Activated naive CD4-positive, alpha-beta T cell treated with anti-CD3 and anti-CD28 coated beads, Interleukin-2, amount 10 ng/mL, durations not matched to agents 7 days and 5 days (primary cell): ENCODE data around the gene BIK.
"Not testable (repeated sequence)": the region's sequence is repeated elsewhere in the genome, so short reads cannot be mapped to it uniquely, and the experiment has no call there.

Experiments used
- CTCF ChIA-PET: fragments of 350-600 bp; sonication (Branson Sonifier 250); formaldehyde crosslinking; loops from one replicate; lab custom pipeline; 2021; ENCODE audit warnings: antibody characterized with exemption; lab: Charles Lee
- DNase-seq: peaks from one replicate; pipeline ENCODE4 v3.0.0-alpha.2; 2020
- H3K27ac Mint-ChIP-seq: one replicate; pipeline ENCODE4 v1.8.0; 2021; ENCODE audit warnings: mild to moderate bottlenecking, moderate library complexity, mixed read lengths
- H3K27me3 Mint-ChIP-seq: one replicate; pipeline ENCODE4 v1.8.0; 2021; ENCODE audit warnings: mild to moderate bottlenecking, mixed read lengths
- H3K36me3 Mint-ChIP-seq: one replicate; pipeline ENCODE4 v1.8.0; 2021; ENCODE audit warnings: mixed read lengths
- H3K4me1 Mint-ChIP-seq: one replicate; pipeline ENCODE4 v1.8.0; 2021; ENCODE audit warnings: mixed read lengths
- H3K4me3 Mint-ChIP-seq: one replicate; pipeline ENCODE4 v1.8.0; 2021; ENCODE audit warnings: mild to moderate bottlenecking, moderate library complexity, mixed read lengths
- H3K9me3 Mint-ChIP-seq: one replicate; pipeline ENCODE4 v1.8.0; 2021; ENCODE audit warnings: mixed read lengths

Gene BIK

DNA sequence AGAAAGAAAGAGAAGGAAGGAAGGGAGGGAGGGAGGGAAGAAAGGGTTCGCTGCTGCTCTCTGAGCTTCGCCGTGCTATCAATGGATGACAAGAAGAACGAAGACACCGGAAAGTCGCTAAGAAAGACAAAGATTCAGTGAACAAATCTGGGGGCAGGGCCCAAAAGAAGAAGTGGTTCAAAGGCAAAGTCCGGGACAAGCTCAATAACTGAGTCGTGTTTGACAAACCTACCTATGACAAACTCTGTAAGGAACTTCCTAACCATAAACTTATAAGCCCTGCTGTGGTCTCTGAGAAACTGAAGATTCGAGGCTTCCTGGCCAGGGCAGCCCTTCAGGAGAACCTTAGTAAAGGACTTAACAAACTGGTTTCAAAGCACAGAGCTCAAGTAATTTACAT is 18.5 kb upstream of the BIK start:
- Mint-ChIP-seq H3K27ac (no peak overlapping the region), H3K36me3 (no peaks in the 10 kb centered on the region), H3K4me3 (no peak overlapping the region), H3K9me3 (peaks cover 13% of the 10 kb centered on the region), H3K4me1 (peaks cover 18% of the 10 kb centered on the region), H3K27me3 (peaks cover 8% of the 10 kb centered on the region)
- CTCF ChIA-PET, result interaction anchor here (0.8 to 1.4 kb wide), 4 partner anchors 13 to 471 kb away, joined by 3 to 4 read pairs (median 4); no protein-coding TSS in a partner anchor
- no peak for DNase-seq

DNA sequence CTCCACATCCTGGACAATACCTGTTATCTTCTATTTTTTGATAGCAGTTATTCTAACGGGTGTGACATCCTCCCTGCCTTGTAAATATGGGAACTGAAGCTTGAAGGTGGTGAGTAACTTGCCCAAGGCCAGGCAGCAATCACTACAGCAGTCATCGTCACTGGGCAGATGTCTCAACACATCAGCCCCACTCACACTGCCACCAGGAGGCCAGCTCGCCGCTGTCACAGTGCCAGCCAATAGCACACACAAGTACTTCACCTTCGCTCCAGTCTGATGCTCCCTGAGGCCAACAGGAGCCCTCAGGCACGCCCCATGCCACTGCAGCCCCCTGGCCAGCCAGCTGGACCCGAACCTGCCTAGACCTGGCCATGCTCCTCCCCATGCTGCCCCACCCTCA is 16.5 kb upstream of the BIK start:
- Mint-ChIP-seq H3K4me3 (no peak overlapping the region), H3K36me3 (no peaks in the 10 kb centered on the region), H3K9me3 (peaks cover 13% of the 10 kb centered on the region), H3K4me1 (peaks cover 12% of the 10 kb centered on the region), H3K27ac (no peak overlapping the region), H3K27me3 (peaks cover 12% of the 10 kb centered on the region)
- no peak for DNase-seq
- CTCF ChIA-PET, result no interaction called here

DNA sequence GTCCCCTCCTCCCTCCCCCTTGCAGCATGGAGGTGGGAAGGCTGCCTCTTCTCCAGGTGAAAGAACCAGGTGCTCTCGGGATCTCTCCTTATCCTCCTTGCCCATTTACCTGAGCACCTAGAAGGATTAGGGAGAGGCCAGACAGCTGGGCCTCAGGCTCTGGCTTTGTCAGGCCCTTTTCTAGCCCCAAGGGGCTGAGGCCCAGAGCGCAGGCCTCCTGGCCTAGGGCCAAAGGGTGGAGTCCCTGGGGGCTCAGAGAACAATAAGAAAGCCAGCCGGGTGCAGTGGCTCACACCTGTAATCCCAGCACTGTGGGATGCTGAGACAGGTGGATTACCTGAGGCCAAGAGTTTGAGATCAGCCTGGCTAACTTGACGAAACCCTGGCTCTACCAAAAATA is 16.0 kb upstream of the BIK start:
- Mint-ChIP-seq H3K27ac (no peak overlapping the region), H3K9me3 (peaks cover 13% of the 10 kb centered on the region), H3K4me3 (no peak overlapping the region), H3K36me3 (no peaks in the 10 kb centered on the region), H3K27me3 (peaks cover 12% of the 10 kb centered on the region), H3K4me1 (peaks cover 10% of the 10 kb centered on the region)
- DNase-seq, result no peak
- CTCF ChIA-PET, result no interaction called here

DNA sequence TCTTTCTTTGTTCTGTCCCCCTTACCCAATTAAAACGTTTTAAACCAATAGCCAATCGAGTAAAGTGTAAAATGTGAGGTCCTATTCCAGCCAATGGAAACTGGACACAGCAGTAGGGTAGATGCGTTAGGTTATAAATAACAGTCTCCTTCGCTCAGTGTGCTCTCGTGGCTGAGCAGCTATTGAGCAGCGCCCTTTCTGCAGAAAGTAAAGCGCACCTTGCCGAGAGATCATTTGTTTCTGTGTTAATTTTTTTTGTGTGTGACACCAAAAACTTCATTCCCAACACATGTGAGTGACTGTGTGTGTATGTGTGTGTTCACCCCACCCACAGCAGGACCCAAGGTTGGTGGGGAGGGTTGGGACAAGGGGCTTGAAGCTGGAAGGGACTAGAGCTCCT is 14.1 kb upstream of the BIK start:
- H3K4me3 Mint-ChIP-seq, result no peak overlapping the region
- H3K9me3 Mint-ChIP-seq, result peaks cover 13% of the 10 kb centered on the region
- no peak overlapping the region for H3K27ac Mint-ChIP-seq
- H3K4me1 Mint-ChIP-seq, result peaks cover 3% of the 10 kb centered on the region
- peaks cover 12% of the 10 kb centered on the region for H3K27me3 Mint-ChIP-seq
- CTCF ChIA-PET, result no interaction called here
- no peaks in the 10 kb centered on the region for H3K36me3 Mint-ChIP-seq
- no peak for DNase-seq

DNA sequence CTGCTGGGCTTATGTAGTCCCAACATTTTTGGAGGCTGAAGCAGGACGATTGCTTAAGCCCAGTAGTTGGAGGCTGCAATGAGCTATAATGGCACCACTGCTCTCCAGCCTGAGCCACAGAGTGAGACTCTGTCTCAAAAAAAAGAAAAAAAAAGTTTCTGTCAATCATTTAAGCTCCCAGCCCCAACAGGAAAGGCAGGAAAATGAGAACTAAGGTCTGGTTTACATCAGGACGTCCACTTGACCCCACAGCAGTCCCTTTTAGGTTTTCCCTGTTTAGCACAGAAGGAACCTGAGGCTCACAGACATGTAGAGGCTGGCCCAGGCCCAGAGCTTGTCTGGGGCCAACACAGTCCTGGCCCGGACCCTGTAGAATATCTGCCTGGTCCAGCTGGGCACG is 12.2 kb upstream of the BIK start:
- H3K4me3 Mint-ChIP-seq, result no peak overlapping the region
- no peaks in the 10 kb centered on the region for H3K4me1 Mint-ChIP-seq
- H3K27me3 Mint-ChIP-seq, result peaks cover 4% of the 10 kb centered on the region
- no peaks in the 10 kb centered on the region for H3K36me3 Mint-ChIP-seq
- no peak for DNase-seq
- CTCF ChIA-PET, result no interaction called here
- no peak overlapping the region for H3K27ac Mint-ChIP-seq
- H3K9me3 Mint-ChIP-seq, result peaks cover 13% of the 10 kb centered on the region

DNA sequence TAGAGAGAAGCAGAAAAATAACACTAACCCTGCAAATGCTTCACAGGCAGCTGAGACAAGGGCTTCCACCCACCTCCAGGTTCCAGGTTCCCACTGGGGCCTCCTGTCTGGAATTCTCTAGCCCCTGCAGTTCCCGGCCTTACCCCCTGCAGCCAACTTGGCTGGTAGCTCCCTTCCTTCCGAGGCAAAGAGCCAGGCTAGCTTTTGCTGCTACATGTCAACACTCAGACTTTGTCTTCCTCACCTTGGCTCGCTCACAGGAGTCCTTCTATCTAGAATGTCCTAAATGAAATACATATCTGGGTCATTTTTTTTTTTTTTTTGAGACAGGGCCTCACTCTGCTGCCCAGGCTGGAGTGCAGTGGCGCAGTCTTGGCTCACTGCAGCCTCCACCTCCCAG is 11.5 kb upstream of the BIK start:
- Mint-ChIP-seq H3K27me3 (peaks cover 4% of the 10 kb centered on the region), H3K9me3 (peaks cover 13% of the 10 kb centered on the region), H3K27ac (no peak overlapping the region), H3K36me3 (no peaks in the 10 kb centered on the region), H3K4me3 (no peak overlapping the region), H3K4me1 (peaks cover 7% of the 10 kb centered on the region)
- no peak for DNase-seq
- CTCF ChIA-PET, result interaction anchor here (0.6 to 1.2 kb wide), 2 partner anchors 9 to 445 kb away, joined by 3 to 4 read pairs; no protein-coding TSS in a partner anchor

DNA sequence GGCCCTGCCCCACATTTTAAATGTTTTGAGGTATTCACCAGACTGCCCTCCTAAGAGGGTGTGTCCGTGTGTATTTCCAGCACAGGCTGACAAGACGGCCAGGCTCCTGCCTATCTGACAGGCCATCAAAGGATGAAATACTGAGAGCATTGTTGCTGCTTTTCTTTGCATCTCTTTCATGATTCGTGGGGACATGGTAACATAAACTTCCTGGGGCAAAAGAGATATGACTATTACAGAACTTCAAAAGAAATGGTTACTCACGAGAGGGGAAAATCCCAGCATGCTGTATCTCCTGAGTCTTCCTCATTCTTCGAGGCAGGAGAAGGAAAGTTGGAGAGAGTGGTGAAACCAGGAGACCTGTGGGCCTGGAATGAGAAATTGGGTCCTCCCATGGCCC is 10.3 kb upstream of the BIK start:
- no peak overlapping the region for H3K4me3 Mint-ChIP-seq
- H3K27me3 Mint-ChIP-seq, result peaks cover 4% of the 10 kb centered on the region
- H3K4me1 Mint-ChIP-seq, result peaks cover 10% of the 10 kb centered on the region
- CTCF ChIA-PET, result interaction anchor here (1.2 kb wide), 1 partner anchor 10 kb away, joined by 3 read pairs; no protein-coding TSS in a partner anchor
- no peak overlapping the region for H3K27ac Mint-ChIP-seq
- no peak for DNase-seq
- no peaks in the 10 kb centered on the region for H3K36me3 Mint-ChIP-seq
- H3K9me3 Mint-ChIP-seq, result peaks cover 13% of the 10 kb centered on the region

DNA sequence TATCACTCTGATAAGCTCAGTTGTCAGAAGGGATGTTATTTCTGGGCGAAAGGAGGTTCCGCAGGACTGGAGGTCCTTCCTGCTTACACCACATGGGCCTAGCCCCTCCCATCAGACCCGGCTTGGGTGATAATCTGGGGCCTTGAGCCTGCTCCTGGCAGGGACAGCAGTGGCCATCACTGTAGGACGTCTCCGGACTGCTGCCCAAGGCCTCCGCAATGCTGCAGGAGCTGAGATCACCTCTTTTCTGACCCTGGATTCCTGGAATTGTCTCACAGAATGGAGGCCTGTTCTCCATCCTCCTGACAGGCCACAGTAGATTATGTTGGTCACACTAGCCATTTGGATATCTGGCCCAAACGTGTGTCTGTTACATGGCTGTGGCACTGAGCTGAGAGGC is 9.2 kb upstream of the BIK start:
- Mint-ChIP-seq H3K9me3 (peaks cover 7% of the 10 kb centered on the region), H3K4me1 (peaks cover 10% of the 10 kb centered on the region), H3K27me3 (peaks cover 6% of the 10 kb centered on the region), H3K36me3 (no peaks in the 10 kb centered on the region), H3K27ac (no peak overlapping the region), H3K4me3 (no peak overlapping the region)
- CTCF ChIA-PET, result interaction anchor here (1.2 kb wide), 1 partner anchor 11 kb away, joined by 4 read pairs; no protein-coding TSS in a partner anchor
- no peak for DNase-seq

DNA sequence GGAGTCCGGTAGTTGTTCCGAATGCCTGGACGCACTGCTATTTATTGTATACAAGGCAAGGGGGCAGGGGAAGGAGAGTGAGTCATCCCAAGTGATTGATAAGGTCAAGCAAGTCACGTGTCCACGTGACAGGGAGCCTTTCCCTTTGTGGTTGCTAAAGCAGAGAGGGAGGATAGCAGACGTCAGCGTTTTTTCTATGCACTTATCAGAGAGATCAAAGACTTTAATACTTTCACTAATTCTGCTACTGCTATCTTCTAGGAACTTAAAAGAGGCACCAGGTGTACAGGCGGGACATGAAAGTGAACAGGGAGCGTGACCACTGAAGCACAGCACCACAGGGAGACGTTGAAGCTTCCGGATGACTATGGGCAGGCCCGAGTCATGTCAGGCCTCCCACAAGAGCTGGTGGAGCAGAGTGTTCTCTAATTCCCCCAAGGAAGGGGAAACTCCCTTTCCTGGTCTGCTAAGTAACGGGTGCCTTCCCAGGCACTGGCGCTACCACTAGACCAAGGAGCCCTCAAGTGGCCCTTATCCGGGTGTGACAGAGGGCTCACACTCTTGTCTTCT is 6.4 kb upstream of the BIK start:
- not testable (repeated sequence) for H3K4me1 Mint-ChIP-seq, H3K27ac Mint-ChIP-seq, H3K36me3 Mint-ChIP-seq, H3K9me3 Mint-ChIP-seq, H3K4me3 Mint-ChIP-seq
- DNase-seq, result peak; percentile 43
- CTCF ChIA-PET, result interaction anchor here (1.4 kb wide), 1 partner anchor 12 kb away, joined by 4 read pairs; no protein-coding TSS in a partner anchor
- H3K27me3 Mint-ChIP-seq, result peaks cover 15% of the 10 kb centered on the region

DNA sequence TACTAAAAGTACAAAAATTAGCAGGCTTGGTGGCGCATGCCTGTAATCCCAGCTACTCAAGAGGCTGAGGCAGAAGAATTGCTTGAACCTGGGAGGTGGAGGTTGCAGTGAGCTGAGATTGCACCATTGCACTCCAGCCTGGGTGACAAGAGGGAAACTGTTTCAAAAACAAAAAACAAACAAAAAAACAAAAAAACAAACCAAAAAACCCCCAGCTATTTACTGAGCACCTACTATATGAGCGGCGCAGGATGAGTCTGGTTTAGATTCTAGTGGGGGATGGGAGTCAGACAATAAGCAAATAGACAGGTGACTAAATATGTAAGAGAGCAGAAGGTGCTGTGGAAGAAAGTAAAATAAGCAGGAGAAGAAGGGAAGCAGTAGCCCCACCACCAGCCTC is 5.6 kb upstream of the BIK start:
- H3K27ac Mint-ChIP-seq, DNase-seq, H3K4me1 Mint-ChIP-seq, H3K36me3 Mint-ChIP-seq, H3K9me3 Mint-ChIP-seq, H3K4me3 Mint-ChIP-seq: not testable (repeated sequence)
- H3K27me3 Mint-ChIP-seq, result peaks cover 23% of the 10 kb centered on the region
- CTCF ChIA-PET, result interaction anchor here (1.4 kb wide), 1 partner anchor 13 kb away, joined by 4 read pairs; no protein-coding TSS in a partner anchor

DNA sequence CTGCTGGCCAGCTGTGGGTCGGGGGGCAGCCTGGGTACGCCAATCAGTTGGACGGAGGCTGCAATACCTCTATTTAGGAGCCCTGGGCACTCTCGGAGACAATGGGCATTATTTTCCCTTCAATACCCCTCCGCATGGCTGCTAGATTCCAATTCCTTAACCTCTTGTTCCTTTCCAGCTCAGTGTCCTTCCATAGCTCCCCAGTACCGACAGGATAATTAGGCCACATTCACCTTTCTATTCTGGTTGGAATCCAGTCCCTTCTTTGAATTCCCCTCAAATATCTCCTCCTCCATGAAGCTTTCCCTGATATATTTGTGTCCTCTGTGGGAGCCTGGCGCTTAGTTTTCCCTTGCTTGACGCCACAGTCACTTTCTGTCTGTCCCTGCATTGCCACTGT is 4.2 kb upstream of the BIK start:
- Mint-ChIP-seq H3K36me3 (no peaks in the 10 kb centered on the region), H3K4me3 (no peak overlapping the region), H3K27ac (no peak overlapping the region), H3K9me3 (no peaks in the 10 kb centered on the region), H3K27me3 (peaks cover 33% of the 10 kb centered on the region), H3K4me1 (peaks cover 13% of the 10 kb centered on the region)
- DNase-seq, result no peak
- CTCF ChIA-PET, result interaction anchor here (0.6 to 0.7 kb wide), 2 partner anchors 16 to 811 kb away, joined by 3 read pairs; no protein-coding TSS in a partner anchor

DNA sequence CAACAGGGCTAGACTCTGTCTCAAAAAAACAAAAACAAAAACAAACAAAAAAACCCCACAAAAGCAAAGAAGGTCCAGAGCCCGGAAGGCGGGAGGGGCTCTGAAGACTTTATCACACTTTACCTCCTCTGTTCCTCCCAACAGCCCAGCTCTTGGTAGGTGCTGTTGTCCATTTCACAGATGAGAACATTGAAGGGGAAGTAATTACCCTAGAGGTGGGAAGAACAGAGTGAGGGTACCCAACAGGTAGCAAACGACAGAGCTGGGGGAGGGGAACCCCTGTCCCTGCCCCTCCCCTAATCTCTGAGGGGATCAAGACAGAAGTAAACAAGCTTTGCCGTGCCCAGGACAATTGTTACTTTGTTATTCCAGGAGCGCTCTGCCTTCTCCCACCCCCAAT is 1.0 kb upstream of the BIK start:
- CTCF ChIA-PET, result interaction anchor here (0.5 to 0.9 kb wide), 3 partner anchors 27 to 282 kb away, joined by 3 to 4 read pairs (median 3); no protein-coding TSS in a partner anchor
- DNase-seq, result no peak
- H3K4me3 Mint-ChIP-seq, result peak overlapping the region; percentile 15
- H3K9me3 Mint-ChIP-seq, result no peaks in the 10 kb centered on the region
- peaks cover 7% of the 10 kb centered on the region for H3K4me1 Mint-ChIP-seq
- H3K27ac Mint-ChIP-seq, result no peak overlapping the region
- H3K36me3 Mint-ChIP-seq, result no peaks in the 10 kb centered on the region
- H3K27me3 Mint-ChIP-seq, result peaks cover 58% of the 10 kb centered on the region

DNA sequence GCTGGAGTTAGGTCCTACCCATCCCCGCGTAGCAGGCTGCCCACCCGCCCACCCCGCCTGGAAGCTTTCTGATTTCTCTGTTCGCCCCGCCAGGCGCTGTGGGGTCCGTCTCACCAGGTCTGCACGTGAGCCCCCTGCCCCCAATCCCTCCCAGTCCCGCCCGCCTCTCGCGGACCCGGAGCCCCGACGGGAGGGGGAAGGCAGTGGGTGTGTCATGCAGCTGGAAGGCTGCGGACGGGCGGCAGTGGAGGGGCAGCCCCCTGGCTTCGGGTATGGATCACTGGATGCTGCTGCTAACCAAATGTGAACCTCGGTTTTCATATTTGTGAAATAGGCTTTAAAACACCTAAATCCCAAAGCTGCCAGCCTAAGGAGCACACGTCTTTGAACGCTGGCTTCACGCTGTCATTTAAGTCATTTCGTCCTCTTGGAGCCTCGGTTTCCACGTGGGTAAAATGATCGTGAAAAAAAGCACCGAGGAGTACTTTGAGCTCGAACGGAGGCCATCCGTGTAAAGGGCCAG is 568 bp upstream of the BIK start:
- DNase-seq, result peak; percentile 25
- H3K27me3 Mint-ChIP-seq, result peaks cover 58% of the 10 kb centered on the region
- H3K9me3 Mint-ChIP-seq, result no peaks in the 10 kb centered on the region
- no peaks in the 10 kb centered on the region for H3K36me3 Mint-ChIP-seq
- no peak overlapping the region for H3K27ac Mint-ChIP-seq
- CTCF ChIA-PET, result interaction anchor here (0.7 to 0.9 kb wide), 3 partner anchors 12 to 283 kb away, joined by 3 to 4 read pairs (median 3); no protein-coding TSS in a partner anchor
- peak overlapping the region; percentile 61 for H3K4me3 Mint-ChIP-seq
- H3K4me1 Mint-ChIP-seq, result peaks cover 7% of the 10 kb centered on the region

DNA sequence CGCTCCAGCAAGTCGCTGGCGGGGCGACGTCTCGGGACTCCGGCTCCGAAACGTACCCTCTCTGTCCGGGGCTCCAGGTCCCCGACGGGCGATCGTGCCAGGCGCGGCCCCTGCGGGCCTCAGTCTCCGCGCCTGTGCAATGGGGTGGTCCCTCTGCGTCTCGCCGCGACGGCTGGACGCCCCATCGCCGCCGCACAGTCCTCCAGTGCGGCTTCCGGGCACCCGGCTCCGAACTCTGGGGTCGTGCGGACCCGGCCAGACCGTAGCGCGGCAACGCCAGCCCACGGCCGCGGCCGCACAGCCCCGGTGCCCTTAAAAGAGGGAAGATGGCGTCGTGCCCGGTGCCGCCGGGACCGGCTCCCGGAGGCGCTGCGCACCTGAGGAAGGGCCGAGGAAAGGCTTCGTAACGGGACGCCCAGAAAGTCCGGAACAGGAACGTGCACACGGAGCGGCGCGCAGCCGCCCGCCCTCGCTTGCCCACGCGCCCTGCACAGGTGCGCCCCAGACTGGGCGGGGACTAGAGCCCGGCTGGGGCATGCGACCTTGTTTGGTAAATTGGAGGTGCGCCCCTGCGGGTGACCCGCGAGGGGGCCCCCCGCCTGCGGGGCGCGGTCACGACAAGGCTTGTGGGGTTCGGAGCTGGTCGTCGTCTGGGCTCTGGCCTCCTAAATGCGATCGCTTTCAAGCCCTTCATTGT is 525 bp downstream of the BIK start:
- Mint-ChIP-seq H3K9me3 (no peaks in the 10 kb centered on the region), H3K4me1 (peaks cover 7% of the 10 kb centered on the region), H3K36me3 (no peaks in the 10 kb centered on the region), H3K27ac (no peak overlapping the region), H3K27me3 (peaks cover 58% of the 10 kb centered on the region), H3K4me3 (peak overlapping the region; percentile 62)
- peak; percentile 65 for DNase-seq
- CTCF ChIA-PET, result interaction anchor here (0.9 kb wide), 1 partner anchor 24 kb away, joined by 3 read pairs; no protein-coding TSS in a partner anchor
